Effector CD8-positive, alpha-beta T cell (primary cell): ENCODE results near the gene MAPK14.
"Not testable (repeated sequence)": the region's sequence is repeated elsewhere in the genome, so short reads cannot be mapped to it uniquely, and the experiment has no call there.

Source experiments
- DNase-seq: peaks from one replicate; lab custom pipeline; 2025; lab: John Stamatoyannopoulos, UW
- total RNA-seq, 4 experiments: gene quantifications; one replicate each; lab custom pipeline; 2026; lab: John Stamatoyannopoulos, UW

The MAPK14 gene
- 108 to 114 (median 112) reads per million in 4 experiments for total RNA-seq

- peak; percentile 99 for DNase-seq
Observed at GRCh38 chr6:36027501-36028087, at the start of gene MAPK14. Gene MAPK14, plus strand, starts transcription at chr6:36027808. Its CDS starts 350 bp downstream, at chr6:36028158.

GRCh38 chr6:35980126-35980525, 47.5 kb upstream of the MAPK14 start:
- DNase-seq: not testable (repeated sequence)

GRCh38 chr6:35980991-35981645, 46.5 kb upstream of the MAPK14 start:
- DNase-seq: no peak

- no peak for DNase-seq
Observed at GRCh38 chr6:35984701-35985100, 42.9 kb upstream of the MAPK14 start.

GRCh38 chr6:35988047-35988446, 39.6 kb upstream of the MAPK14 start:
- DNase-seq: not testable (repeated sequence)

- DNase-seq: no peak
Observed at GRCh38 chr6:35993150-35993549, 34.5 kb upstream of the MAPK14 start.

GRCh38 chr6:36000451-36000850, 27.2 kb upstream of the MAPK14 start:
- no peak for DNase-seq

- no peak for DNase-seq
Observed at GRCh38 chr6:36015666-36016065, 11.9 kb upstream of the MAPK14 start.

GRCh38 chr6:36018339-36018738, 9.3 kb upstream of the MAPK14 start:
- no peak for DNase-seq

GRCh38 chr6:36019167-36019566, 8.4 kb upstream of the MAPK14 start:
- no peak for DNase-seq

- DNase-seq: no peak
Observed at GRCh38 chr6:36020154-36020553, 7.5 kb upstream of the MAPK14 start.

- no peak for DNase-seq
Observed at GRCh38 chr6:36023996-36024795, 3.4 kb upstream of the MAPK14 start, which contains the start of gene SLC26A8. Gene SLC26A8, minus strand, starts transcription at chr6:36024641. Its CDS starts 4,934 bp downstream, at chr6:36019707.

GRCh38 chr6:36025260-36025931, 2.2 kb upstream of the MAPK14 start:
- DNase-seq: no peak

GRCh38 chr6:36025932-36026327, 1.7 kb upstream of the MAPK14 start:
- DNase-seq: no peak

GRCh38 chr6:36028088-36028876, 674 bp downstream of the MAPK14 start:
- peak; percentile 23 for DNase-seq

- peak; percentile 34 for DNase-seq
Observed at GRCh38 chr6:36028877-36029324, 1.3 kb downstream of the MAPK14 start.

GRCh38 chr6:36029464-36029863, 1.9 kb downstream of the MAPK14 start:
- no peak for DNase-seq

- no peak for DNase-seq
Observed at GRCh38 chr6:36032261-36032660, 4.7 kb downstream of the MAPK14 start.

- not testable (repeated sequence) for DNase-seq
Observed at GRCh38 chr6:36033144-36033543, 5.5 kb downstream of the MAPK14 start.

GRCh38 chr6:36033935-36034334, 6.3 kb downstream of the MAPK14 start:
- DNase-seq: no peak

- DNase-seq: no peak
Observed at GRCh38 chr6:36034441-36034840, 6.8 kb downstream of the MAPK14 start.
